ENCODE results near the gene PLP1. TPM values are rescaled to one million over a fixed set of nuclear protein-coding genes. Genes with fewer than 3 reads are reported as not detected.
"Not testable (repeated sequence)": the region's sequence is repeated elsewhere in the genome, so short reads cannot be mapped to it uniquely, and the experiment has no call there.

The PLP1 gene
- total and polyA plus RNA-seq, 5 donors = 14.0 to 33.0 (median 25.9) TPM

DNA sequence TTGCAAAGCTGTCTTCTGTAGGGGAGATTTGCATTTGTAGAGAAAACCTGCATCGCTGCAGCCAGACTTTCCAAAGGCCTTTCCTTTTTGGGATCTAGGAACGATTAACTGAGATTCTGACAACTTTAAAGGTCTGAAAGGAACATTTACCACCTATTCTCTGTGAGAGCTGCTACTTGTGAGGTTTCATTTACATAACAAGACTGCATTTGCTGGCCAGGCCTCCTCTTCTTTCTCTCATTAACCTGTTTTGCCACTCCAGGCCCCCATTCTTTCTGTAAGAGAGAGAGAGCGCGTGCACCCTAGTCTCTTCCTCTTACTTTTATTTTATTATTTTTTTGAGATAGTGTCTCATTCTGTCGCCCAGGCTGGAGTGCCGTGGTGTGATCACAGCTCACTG is 34.3 kb upstream of the PLP1 start:
- ATAC-seq (no peak), DNase-seq (no peak)
- 89% methylated on average over 6 of the region's 6 CpGs for WGBS
- intact Hi-C loops (cut with DNase I) = no loop called here
- H3K27me3 ChIP-seq (ENCODE audit: control insufficient read depth, insufficient read depth) = no peaks in the 10 kb centered on the region
- H3K4me3 ChIP-seq (ENCODE audit: low read length) = no peak overlapping the region
- no peaks in the 10 kb centered on the region for H3K4me1 ChIP-seq (ENCODE audit: control insufficient read depth, insufficient read depth, low read length)
- no peaks in the 10 kb centered on the region for H3K9me3 ChIP-seq (ENCODE audit: control insufficient read depth, low read length)
- H3K27ac ChIP-seq (ENCODE audit: low read length) = no peak overlapping the region

DNA sequence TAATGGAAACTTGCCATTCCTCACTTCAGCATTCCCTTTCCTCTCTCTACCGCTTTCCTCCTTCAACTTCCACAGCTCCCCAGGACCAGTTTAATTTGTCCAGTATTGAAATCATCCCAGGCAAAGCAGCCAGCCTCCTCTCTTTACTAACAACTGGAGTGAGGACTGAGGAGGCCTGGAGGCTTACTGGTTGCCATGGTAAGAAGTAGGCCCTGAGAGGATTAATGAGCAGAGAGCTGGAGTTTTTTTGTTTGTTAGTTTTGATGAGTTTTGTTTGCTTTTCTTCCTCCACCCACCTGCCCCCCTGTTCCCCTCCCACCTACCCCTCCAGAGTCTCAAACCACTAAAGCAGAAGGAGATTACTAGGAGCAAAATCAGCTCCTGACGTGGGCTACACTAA is 29.5 kb upstream of the PLP1 start:
- no peaks in the 10 kb centered on the region for H3K4me1 ChIP-seq (ENCODE audit: control insufficient read depth, insufficient read depth, low read length)
- DNase-seq (no peak), ATAC-seq (no peak)
- H3K27ac ChIP-seq (ENCODE audit: low read length) = no peak overlapping the region
- intact Hi-C loops (cut with DNase I) = no loop called here
- no peak overlapping the region for H3K4me3 ChIP-seq (ENCODE audit: low read length)
- no peaks in the 10 kb centered on the region for H3K9me3 ChIP-seq (ENCODE audit: control insufficient read depth, low read length)
- no peaks in the 10 kb centered on the region for H3K27me3 ChIP-seq (ENCODE audit: control insufficient read depth, insufficient read depth)
- 69% methylated on average over 2 of the region's 2 CpGs for WGBS

DNA sequence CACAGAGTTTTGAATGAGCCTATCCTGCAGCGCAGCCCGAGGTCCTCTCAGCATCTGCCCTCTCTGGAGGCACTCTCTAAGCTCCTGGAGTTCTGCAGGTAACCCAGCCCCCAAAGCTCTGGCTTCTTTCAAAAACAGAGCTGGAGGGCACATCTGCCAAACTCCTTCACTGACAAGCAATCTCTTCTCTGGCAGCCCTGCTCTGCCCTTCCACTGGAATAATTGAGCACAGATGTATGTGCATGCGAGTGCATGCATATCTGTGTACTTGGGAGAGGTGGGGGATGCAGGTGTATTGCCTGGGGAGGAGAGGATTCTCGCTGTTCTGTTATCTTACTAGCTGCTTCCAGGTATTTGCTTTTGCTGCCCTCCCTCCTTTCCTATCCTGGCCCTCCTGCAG is 22.2 kb upstream of the PLP1 start:
- Histone ChIP-seq H3K27me3 (ENCODE audit: control insufficient read depth, insufficient read depth) (no peaks in the 10 kb centered on the region), H3K4me3 (ENCODE audit: low read length) (no peak overlapping the region), H3K27ac (ENCODE audit: low read length) (no peak overlapping the region), H3K9me3 (ENCODE audit: control insufficient read depth, low read length) (no peaks in the 10 kb centered on the region), H3K4me1 (ENCODE audit: control insufficient read depth, insufficient read depth, low read length) (no peaks in the 10 kb centered on the region)
- ATAC-seq = no peak
- DNase-seq = no peak
- WGBS = 90% methylated on average over 4 of the region's 4 CpGs
- intact Hi-C loops (cut with DNase I) = no loop called here

DNA sequence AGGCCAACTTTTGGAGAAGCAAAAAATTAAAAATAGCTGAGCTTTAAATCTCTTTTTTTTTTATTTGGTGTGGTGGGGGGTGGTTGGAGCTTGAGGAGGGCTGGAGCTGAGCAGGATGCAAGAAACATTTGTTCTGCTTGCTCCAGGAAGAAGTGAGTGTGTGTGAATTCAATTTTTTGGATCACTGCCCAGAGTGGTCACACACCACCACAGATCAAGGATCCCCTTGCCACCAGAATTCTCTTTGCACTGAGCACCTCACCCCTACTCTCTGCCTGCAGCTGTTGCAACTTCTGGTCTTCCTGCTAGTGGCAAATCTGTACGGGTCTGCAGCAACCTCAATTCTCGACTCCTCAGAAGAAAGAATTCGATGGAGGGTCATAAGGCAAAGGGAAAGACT is 19.9 kb upstream of the PLP1 start:
- H3K4me1 ChIP-seq (ENCODE audit: control insufficient read depth, insufficient read depth, low read length) = no peaks in the 10 kb centered on the region
- H3K27me3 ChIP-seq (ENCODE audit: control insufficient read depth, insufficient read depth) = no peaks in the 10 kb centered on the region
- ATAC-seq (no peak), DNase-seq (no peak)
- H3K4me3 ChIP-seq (ENCODE audit: low read length) = no peak overlapping the region
- intact Hi-C loops (cut with DNase I) = no loop called here
- no peak overlapping the region for H3K27ac ChIP-seq (ENCODE audit: low read length)
- 62% methylated on average over 3 of the region's 3 CpGs for WGBS
- no peaks in the 10 kb centered on the region for H3K9me3 ChIP-seq (ENCODE audit: control insufficient read depth, low read length)

DNA sequence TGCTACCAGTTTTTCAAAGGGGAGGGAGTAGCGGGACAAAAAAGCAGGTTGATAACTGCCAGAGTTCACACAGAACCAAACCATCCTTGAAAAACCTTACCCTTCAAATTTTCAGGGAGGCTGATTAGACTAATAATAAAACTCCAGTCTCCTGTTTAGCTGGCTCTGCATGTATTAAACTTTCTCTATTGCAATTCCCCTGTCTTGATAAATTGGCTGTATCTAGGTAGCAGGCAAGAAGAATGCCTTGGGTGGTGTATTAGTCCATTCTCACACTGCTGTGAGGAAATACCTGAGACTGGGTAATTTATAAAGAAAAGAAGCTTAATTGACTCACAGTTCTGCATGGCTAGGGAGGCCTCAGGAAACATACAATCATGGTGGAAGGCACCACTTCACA is 18.1 kb upstream of the PLP1 start:
- H3K4me1 ChIP-seq (ENCODE audit: control insufficient read depth, insufficient read depth, low read length) = no peaks in the 10 kb centered on the region
- intact Hi-C loops (cut with DNase I) = no loop called here
- no peak overlapping the region for H3K27ac ChIP-seq (ENCODE audit: low read length)
- DNase-seq (no peak), ATAC-seq (no peak)
- 100% methylated on average over 1 of the region's 1 CpG for WGBS
- no peak overlapping the region for H3K4me3 ChIP-seq (ENCODE audit: low read length)
- no peaks in the 10 kb centered on the region for H3K27me3 ChIP-seq (ENCODE audit: control insufficient read depth, insufficient read depth)
- H3K9me3 ChIP-seq (ENCODE audit: control insufficient read depth, low read length) = no peaks in the 10 kb centered on the region

GRCh38 chrX:103763541-103763940 is 13.1 kb upstream of the PLP1 start:
- H3K4me3 ChIP-seq (ENCODE audit: low read length); H3K27me3 ChIP-seq (ENCODE audit: control insufficient read depth, insufficient read depth); H3K9me3 ChIP-seq (ENCODE audit: control insufficient read depth, low read length); H3K27ac ChIP-seq (ENCODE audit: low read length); ATAC-seq; intact Hi-C loops (cut with DNase I); DNase-seq; H3K4me1 ChIP-seq (ENCODE audit: control insufficient read depth, insufficient read depth, low read length): not testable (repeated sequence)
- WGBS = 83% methylated on average over 5 of the region's 5 CpGs

- H3K27me3 ChIP-seq (ENCODE audit: control insufficient read depth, insufficient read depth); H3K27ac ChIP-seq (ENCODE audit: low read length); ATAC-seq; H3K4me1 ChIP-seq (ENCODE audit: control insufficient read depth, insufficient read depth, low read length); H3K9me3 ChIP-seq (ENCODE audit: control insufficient read depth, low read length); DNase-seq; H3K4me3 ChIP-seq (ENCODE audit: low read length); intact Hi-C loops (cut with DNase I): not testable (repeated sequence)
- 86% methylated on average over 9 of the region's 9 CpGs for WGBS
Observed at GRCh38 chrX:103766813-103767555, 9.7 kb upstream of the PLP1 start.

GRCh38 chrX:103773445-103773844 is 3.2 kb upstream of the PLP1 start:
- no peak for DNase-seq
- WGBS = 58% methylated on average over 3 of the region's 3 CpGs
- intact Hi-C loops (cut with DNase I) = loop anchor here in 1 of 4 donors (10.0 kb wide), 1 partner anchor 79 kb away; no protein-coding TSS in a partner anchor
- no peak for ATAC-seq
- Histone ChIP-seq H3K9me3 (ENCODE audit: control insufficient read depth, low read length) (no peaks in the 10 kb centered on the region), H3K4me1 (ENCODE audit: control insufficient read depth, insufficient read depth, low read length) (no peaks in the 10 kb centered on the region), H3K27ac (ENCODE audit: low read length) (no peak overlapping the region), H3K27me3 (ENCODE audit: control insufficient read depth, insufficient read depth) (no peaks in the 10 kb centered on the region), H3K4me3 (ENCODE audit: low read length) (no peak overlapping the region)

DNA sequence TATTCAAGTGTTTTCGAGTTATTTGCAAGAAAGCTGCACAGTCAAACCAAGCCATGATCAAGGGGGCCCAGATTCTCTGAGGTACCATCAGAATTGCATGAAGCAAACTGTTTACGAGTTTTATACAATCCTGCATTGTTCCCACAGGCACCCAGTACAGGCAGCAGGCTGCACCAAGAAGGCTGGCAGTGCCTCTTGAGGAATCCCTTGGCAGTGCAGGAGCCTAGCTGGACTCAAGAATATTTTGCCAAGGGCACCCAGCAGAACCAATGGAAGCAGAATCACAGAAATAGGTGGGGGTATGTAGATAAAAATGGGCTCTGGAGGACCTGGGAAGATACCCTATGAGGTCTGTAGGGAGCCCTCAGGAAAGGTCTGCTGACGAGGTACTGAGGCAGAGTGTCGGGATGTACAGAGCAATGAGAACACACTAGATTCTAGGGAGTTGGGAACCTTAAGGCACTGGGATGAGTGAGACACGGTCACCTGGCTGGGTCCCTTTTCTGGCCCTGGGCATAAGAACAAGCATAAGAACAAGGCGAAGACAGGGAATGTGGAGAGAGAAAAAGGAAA is 2.5 kb upstream of the PLP1 start:
- Histone ChIP-seq H3K9me3 (ENCODE audit: control insufficient read depth, low read length) (no peaks in the 10 kb centered on the region), H3K27me3 (ENCODE audit: control insufficient read depth, insufficient read depth) (no peaks in the 10 kb centered on the region), H3K4me3 (ENCODE audit: low read length) (no peak overlapping the region), H3K27ac (ENCODE audit: low read length) (no peak overlapping the region), H3K4me1 (ENCODE audit: control insufficient read depth, insufficient read depth, low read length) (no peaks in the 10 kb centered on the region)
- ATAC-seq (peak in 1 of 2 donors; percentile 62), DNase-seq (no peak)
- intact Hi-C loops (cut with DNase I) = loop anchor here in 1 of 4 donors (10.0 kb wide), 1 partner anchor 79 kb away; no protein-coding TSS in a partner anchor
- WGBS = 82% methylated on average over 6 of the region's 6 CpGs

DNA sequence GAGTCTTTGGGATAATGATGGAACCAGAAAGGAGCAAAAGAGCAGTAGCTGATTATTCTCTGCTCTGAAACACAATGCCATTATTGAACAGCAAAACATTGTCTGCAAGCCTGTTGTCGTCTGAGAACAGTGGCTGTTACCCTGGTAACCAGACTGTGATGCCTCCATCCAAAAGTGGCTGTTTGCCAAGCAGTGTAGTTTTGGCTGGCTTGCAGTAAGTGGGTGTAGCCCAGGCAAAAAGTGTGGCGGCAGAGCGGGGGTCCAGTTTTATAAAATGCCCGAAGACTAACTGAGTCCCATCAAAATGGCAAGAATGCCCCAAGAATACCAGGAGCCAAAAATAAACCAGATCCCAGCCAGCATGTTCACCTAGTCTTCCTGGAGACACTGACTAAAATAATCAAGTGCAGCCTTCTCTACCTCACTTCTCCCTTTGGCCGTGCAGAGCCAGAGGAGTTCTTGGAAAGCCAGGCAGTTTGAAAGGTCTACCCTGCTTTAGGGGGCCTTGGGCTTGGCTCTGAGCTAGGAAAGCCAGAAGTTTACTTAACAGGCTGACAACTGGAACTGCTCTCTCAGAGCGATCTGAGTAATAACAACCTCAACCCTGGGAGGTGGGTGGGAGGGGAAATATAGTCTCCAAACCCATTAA is 2.6 kb downstream of the PLP1 start:
- Histone ChIP-seq H3K27me3 (ENCODE audit: control insufficient read depth, insufficient read depth) (no peaks in the 10 kb centered on the region), H3K9me3 (ENCODE audit: control insufficient read depth, low read length) (no peaks in the 10 kb centered on the region), H3K4me3 (ENCODE audit: low read length) (no peak overlapping the region), H3K4me1 (ENCODE audit: control insufficient read depth, insufficient read depth, low read length) (no peaks in the 10 kb centered on the region), H3K27ac (ENCODE audit: low read length) (no peak overlapping the region)
- DNase-seq = peak in 2 of 3 donors; percentile 26 to 54
- 28% methylated on average over 6 of the region's 6 CpGs for WGBS
- ATAC-seq = no peak
- intact Hi-C loops (cut with DNase I) = loop anchor here in 1 of 4 donors (10.0 kb wide), 1 partner anchor 84 kb away; no protein-coding TSS in a partner anchor

GRCh38 chrX:103780336-103781061 is 3.9 kb downstream of the PLP1 start:
- no peak for ATAC-seq
- Histone ChIP-seq H3K9me3 (ENCODE audit: control insufficient read depth, low read length) (no peaks in the 10 kb centered on the region), H3K4me1 (ENCODE audit: control insufficient read depth, insufficient read depth, low read length) (no peaks in the 10 kb centered on the region), H3K27me3 (ENCODE audit: control insufficient read depth, insufficient read depth) (no peaks in the 10 kb centered on the region), H3K27ac (ENCODE audit: low read length) (no peak overlapping the region), H3K4me3 (ENCODE audit: low read length) (no peak overlapping the region)
- 70% methylated on average over 10 of the region's 10 CpGs for WGBS
- intact Hi-C loops (cut with DNase I) = no loop called here
- no peak for DNase-seq

Measured in right cardiac atrium (tissue), 5 donors.